GM18505 (cell line): ENCODE measurements around the gene PCDHGA12.

Source experiments
- ATAC-seq: cut with Tn5 transposase; IDR thresholded peaks from one replicate; pipeline ENCODE4 v1.9.1; 2021; ENCODE audit not compliant: unreplicated experiment
- POLR2A ChIP-seq: IDR thresholded peaks from 4 replicates; pipeline ENCODE4 v1.6.1; 2011; ENCODE audit warnings: borderline replicate concordance; ENCODE audit not compliant: insufficient read depth, insufficient read length; ENCODE audit errors: extremely low read depth

The PCDHGA12 gene

GRCh38 chr5:141465351-141465750 lies 35.0 kb downstream of the PCDHGA12 start:
- TF ChIP-seq POLR2A = no peak
- ATAC-seq = no peak

- TF ChIP-seq POLR2A = peak; percentile 54
- peak; percentile 96 for ATAC-seq
These were observed 45.4 kb downstream of the PCDHGA12 start, which contains the start of gene PCDHGC3 for GRCh38 chr5:141475625-141476131. Gene PCDHGC3 (plus strand): TSS chr5:141475966. CDS start chr5:141476117, 151 bp downstream.

- no peak for TF ChIP-seq POLR2A
- ATAC-seq = peak; percentile 30
These were observed 46.0 kb downstream of the PCDHGA12 start for GRCh38 chr5:141476132-141476911.

GRCh38 chr5:141477044-141477575 lies 46.8 kb downstream of the PCDHGA12 start:
- no peak for TF ChIP-seq POLR2A
- no peak for ATAC-seq

- ATAC-seq = no peak
- no peak for TF ChIP-seq POLR2A
These were observed 47.5 kb downstream of the PCDHGA12 start for GRCh38 chr5:141477815-141478214.

GRCh38 chr5:141478321-141478945 lies 48.1 kb downstream of the PCDHGA12 start:
- no peak for ATAC-seq
- TF ChIP-seq POLR2A = no peak

GRCh38 chr5:141479776-141480175 lies 49.5 kb downstream of the PCDHGA12 start:
- no peak for ATAC-seq
- TF ChIP-seq POLR2A = no peak
